SK-N-SH (cell line): ENCODE results near the gene MAP2K4.

Experiments
- CHD2 ChIP-seq: fragments of 150-350 bp; IDR thresholded peaks from 2 replicates; pipeline ENCODE4 v1.6.1; 2018; ENCODE audit warnings: low read length; ENCODE audit not compliant: partially characterized antibody
- FOXM1 ChIP-seq: IDR thresholded peaks from 2 replicates; pipeline ENCODE4 v1.4.0; 2012; ENCODE audit warnings: low read depth, mild to moderate bottlenecking
- GATA2 ChIP-seq: sonication (generic); formaldehyde crosslinking; IDR thresholded peaks from 2 replicates; pipeline ENCODE4 v1.5.0; 2020; ENCODE audit warnings: mild to moderate bottlenecking, missing genetic modification reagents
- MXI1 ChIP-seq: IDR thresholded peaks from 2 replicates; pipeline ENCODE4 v1.6.1; 2012; ENCODE audit warnings: mild to moderate bottlenecking, low read depth, low read length, improper control_type of control experiment
- POLR2AphosphoS5 ChIP-seq: IDR thresholded peaks from 2 replicates; pipeline ENCODE4 v1.6.1; 2012; ENCODE audit warnings: low read depth, low read length
- RCOR1 ChIP-seq: fragments of 150-350 bp; IDR thresholded peaks from 2 replicates; pipeline ENCODE4 v1.6.1; 2017; ENCODE audit warnings: antibody characterized with exemption, low read length
- TF ChIP-seq, protein P1 (sequence below): fragments of 200-600 bp; sonication (generic); IDR thresholded peaks from 2 replicates; pipeline ENCODE4 v1.6.1; 2017; ENCODE audit warnings: antibody characterized with exemption, mild to moderate bottlenecking, moderate library complexity
- TF ChIP-seq, protein P2 (sequence below): IDR thresholded peaks from 2 replicates; pipeline ENCODE4; 2012
- TF ChIP-seq, protein P3 (sequence below): IDR thresholded peaks from 2 replicates; pipeline ENCODE4 v1.4.0; 2012; ENCODE audit warnings: low read depth
- TF ChIP-seq, protein P4 (sequence below): IDR thresholded peaks from 2 replicates; pipeline ENCODE4 v1.6.1; 2012; ENCODE audit warnings: mild to moderate bottlenecking, low read depth, low read length, moderate library complexity

DNA sequence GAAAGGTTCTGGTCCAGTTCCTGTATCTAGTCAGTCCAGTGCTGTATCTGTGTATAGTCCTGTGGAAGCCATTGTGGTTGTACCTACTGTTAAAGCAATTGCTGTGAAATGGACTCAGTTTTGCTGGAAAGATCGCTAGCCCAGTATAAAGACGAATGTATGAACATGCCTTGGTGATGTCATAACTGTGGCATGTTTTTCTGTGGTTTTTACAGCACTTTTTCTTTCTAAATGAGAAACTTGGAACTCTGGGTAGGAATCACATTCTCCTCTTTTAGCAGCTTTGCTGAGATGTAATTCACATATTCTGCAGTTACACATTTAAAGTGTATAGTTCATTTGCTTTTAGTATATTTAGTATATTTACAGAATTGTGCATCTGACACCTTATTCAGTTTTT is 58.1 kb downstream of the MAP2K4 start:
- TF ChIP-seq, protein P1, sequence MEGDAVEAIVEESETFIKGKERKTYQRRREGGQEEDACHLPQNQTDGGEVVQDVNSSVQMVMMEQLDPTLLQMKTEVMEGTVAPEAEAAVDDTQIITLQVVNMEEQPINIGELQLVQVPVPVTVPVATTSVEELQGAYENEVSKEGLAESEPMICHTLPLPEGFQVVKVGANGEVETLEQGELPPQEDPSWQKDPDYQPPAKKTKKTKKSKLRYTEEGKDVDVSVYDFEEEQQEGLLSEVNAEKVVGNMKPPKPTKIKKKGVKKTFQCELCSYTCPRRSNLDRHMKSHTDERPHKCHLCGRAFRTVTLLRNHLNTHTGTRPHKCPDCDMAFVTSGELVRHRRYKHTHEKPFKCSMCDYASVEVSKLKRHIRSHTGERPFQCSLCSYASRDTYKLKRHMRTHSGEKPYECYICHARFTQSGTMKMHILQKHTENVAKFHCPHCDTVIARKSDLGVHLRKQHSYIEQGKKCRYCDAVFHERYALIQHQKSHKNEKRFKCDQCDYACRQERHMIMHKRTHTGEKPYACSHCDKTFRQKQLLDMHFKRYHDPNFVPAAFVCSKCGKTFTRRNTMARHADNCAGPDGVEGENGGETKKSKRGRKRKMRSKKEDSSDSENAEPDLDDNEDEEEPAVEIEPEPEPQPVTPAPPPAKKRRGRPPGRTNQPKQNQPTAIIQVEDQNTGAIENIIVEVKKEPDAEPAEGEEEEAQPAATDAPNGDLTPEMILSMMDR: no peak
- TF ChIP-seq, protein P2, sequence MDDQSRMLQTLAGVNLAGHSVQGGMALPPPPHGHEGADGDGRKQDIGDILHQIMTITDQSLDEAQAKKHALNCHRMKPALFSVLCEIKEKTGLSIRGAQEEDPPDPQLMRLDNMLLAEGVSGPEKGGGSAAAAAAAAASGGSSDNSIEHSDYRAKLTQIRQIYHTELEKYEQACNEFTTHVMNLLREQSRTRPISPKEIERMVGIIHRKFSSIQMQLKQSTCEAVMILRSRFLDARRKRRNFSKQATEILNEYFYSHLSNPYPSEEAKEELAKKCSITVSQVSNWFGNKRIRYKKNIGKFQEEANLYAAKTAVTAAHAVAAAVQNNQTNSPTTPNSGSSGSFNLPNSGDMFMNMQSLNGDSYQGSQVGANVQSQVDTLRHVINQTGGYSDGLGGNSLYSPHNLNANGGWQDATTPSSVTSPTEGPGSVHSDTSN: no peak
- TF ChIP-seq, protein P3, sequence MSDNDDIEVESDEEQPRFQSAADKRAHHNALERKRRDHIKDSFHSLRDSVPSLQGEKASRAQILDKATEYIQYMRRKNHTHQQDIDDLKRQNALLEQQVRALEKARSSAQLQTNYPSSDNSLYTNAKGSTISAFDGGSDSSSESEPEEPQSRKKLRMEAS: no peak
- TF ChIP-seq RCOR1: no peak
- TF ChIP-seq, protein P4, sequence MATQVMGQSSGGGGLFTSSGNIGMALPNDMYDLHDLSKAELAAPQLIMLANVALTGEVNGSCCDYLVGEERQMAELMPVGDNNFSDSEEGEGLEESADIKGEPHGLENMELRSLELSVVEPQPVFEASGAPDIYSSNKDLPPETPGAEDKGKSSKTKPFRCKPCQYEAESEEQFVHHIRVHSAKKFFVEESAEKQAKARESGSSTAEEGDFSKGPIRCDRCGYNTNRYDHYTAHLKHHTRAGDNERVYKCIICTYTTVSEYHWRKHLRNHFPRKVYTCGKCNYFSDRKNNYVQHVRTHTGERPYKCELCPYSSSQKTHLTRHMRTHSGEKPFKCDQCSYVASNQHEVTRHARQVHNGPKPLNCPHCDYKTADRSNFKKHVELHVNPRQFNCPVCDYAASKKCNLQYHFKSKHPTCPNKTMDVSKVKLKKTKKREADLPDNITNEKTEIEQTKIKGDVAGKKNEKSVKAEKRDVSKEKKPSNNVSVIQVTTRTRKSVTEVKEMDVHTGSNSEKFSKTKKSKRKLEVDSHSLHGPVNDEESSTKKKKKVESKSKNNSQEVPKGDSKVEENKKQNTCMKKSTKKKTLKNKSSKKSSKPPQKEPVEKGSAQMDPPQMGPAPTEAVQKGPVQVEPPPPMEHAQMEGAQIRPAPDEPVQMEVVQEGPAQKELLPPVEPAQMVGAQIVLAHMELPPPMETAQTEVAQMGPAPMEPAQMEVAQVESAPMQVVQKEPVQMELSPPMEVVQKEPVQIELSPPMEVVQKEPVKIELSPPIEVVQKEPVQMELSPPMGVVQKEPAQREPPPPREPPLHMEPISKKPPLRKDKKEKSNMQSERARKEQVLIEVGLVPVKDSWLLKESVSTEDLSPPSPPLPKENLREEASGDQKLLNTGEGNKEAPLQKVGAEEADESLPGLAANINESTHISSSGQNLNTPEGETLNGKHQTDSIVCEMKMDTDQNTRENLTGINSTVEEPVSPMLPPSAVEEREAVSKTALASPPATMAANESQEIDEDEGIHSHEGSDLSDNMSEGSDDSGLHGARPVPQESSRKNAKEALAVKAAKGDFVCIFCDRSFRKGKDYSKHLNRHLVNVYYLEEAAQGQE: no peak
- no peak for TF ChIP-seq FOXM1
- no peak for TF ChIP-seq CHD2
- no peak for TF ChIP-seq POLR2AphosphoS5
- no peak for TF ChIP-seq GATA2 (CRISPR knock-in tag)
- no peak for TF ChIP-seq MXI1
